RPMI8226 (cell line): Measurements from ENCODE around the gene ADRA2B.
"Not testable (repeated sequence)": the region's sequence is repeated elsewhere in the genome, so short reads cannot be mapped to it uniquely, and the experiment has no call there.

ENCODE experiments used
- DNase-seq: peaks from one replicate; pipeline ENCODE4 v3.0.0-alpha.2; 2015

ADRA2B gene

DNA sequence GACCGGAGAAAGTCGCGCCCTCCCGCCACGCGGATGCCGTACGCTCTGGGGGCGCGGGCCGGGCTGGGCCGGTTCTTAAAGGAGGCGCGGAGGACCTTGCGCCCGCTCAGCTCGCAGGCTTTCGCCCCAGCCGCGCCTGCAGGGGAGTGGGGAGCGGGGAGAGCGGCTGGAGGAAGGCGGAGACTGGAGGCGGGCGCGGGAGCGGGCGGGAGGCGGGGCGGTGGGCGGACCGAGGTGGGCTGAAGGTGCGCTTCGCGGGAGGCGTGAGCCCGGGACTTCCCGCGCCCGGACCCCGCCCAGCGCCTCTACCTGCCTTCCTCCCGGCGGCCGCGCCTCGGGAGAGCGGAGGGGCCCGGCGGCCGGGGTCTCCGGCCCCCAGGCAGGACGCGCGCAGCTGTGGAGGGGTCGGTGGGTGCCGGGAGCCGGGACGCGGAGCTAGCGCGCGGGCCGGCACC lies at the start of gene ADRA2B:
Gene ADRA2B, minus strand, starts transcription at position 148 of the 455 bp plus-strand sequence. CDS start 422 bp downstream, outside the sequence.
- DNase-seq: peak; percentile 90

DNA sequence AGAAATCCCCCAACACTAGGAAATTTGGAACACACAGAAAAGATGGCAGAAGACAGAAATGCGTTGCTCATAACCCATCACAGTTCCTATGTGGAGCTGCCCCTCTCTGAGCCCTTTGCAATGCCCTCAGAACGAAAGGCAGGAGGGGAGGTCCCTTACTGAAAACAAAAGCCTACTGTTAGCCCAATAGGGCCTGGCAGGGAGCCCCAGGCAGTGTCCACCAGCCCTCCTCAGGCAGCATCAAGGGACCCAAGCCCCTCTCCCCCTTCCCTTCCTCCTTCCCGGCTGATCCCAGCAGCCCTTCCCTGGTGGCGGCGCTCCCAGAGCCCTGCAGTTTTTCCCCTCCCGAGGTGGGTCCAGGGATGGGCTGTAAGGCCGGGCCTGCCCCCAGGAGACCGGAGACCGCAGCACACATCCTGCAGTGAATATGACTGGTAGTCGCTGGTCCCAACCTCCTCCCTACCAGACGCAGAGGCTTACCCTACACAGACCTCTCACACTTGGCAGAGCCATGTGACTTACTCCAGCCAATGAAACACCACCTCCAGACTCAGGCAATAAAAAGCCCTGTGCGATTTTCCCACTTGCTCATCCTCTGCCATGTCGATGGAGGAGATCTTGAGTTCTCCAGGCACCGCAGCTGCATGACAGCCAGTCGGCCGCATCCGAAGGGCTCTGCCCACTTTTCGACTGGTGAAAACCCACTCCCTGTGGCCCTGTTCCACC lies 48.3 kb upstream of the ADRA2B start:
- no peak for DNase-seq

DNA sequence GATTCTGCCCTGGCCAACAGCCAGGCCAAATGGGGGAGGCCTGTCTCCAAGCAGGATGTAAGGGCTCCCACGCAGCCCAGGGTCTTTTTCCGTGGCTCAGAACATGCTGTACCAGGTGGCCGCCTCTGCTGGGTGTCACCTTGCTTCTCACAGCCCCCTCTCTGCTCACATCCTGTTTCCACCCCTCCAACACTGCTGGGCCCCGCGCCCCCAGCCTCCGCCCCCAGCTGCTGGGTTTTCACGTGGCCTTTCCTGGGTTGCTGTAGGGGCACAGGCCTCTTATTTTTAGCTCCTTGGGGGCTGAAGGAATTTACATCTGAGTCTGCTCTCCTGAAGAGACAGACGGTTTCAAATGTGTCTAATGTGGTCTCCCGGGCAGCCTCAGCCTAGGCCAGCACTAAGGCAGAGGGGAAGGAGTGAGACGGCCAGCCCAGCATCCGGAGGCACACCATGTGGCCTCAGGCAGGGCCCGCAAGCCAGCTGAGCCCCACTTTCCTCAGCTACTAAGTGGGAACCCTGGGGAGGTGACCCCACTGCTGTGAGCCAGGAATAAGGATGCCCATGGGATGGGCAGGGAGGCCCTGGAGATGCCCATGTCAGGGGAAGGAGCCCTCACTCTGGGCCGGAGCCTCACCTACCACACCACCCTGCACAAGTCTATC lies 47.5 kb upstream of the ADRA2B start:
- no peak for DNase-seq

DNA sequence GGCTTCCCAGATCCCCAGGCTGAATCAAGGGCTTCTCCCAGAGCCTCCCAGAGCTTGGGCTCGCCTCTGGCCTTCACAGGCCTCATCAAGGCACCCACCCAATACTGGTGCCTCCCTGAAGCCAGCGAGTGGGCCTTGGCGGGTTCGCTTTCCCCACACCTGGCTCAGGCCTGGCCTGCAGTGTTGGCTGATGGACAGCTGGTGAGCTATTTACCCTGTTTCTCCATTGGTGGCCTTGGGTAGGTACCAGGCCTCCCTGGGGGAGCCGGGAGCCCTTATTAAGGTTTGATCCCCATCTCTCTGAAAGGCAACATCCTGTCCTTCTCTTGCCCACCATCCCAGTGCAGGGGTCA lies 47.0 kb upstream of the ADRA2B start:
- no peak for DNase-seq

DNA sequence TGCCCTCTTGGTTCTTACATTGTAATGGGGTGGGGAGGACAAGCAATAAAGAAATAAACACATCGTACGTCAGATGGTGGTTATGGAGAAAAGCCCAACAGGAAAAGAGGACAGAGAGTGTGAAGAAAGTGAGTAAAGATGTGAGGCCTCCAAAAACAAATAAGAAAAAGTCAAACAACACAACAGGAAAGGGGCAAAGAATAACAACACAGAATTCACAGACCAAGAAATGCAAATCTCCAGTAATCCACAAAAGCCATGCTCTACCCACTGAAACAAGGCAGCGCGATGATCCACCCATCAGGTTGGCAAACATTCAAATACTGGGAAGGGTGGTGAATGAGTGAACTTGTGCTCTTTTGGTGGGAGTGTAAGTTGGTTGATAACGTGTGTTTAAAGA lies 45.5 kb upstream of the ADRA2B start:
- no peak for DNase-seq

DNA sequence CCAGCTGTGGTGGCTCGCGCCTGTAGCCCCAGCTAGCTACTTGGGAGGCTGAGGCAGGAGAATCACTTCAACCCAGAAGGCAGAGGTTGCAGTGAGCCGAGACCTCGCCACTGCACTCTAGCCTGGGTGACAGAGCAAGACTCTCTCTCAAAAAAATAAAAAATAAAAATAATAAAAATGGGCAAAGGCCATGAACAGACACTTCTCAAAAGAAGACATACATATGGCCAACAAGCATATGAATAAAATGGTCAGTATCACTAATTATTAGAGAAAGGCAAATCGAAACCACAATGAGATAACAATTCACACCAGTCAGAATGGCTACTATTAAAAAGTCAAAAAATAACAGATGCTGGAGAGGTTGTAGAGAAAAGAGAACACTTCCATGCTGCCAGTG lies 44.0 kb upstream of the ADRA2B start:
- not testable (repeated sequence) for DNase-seq

DNA sequence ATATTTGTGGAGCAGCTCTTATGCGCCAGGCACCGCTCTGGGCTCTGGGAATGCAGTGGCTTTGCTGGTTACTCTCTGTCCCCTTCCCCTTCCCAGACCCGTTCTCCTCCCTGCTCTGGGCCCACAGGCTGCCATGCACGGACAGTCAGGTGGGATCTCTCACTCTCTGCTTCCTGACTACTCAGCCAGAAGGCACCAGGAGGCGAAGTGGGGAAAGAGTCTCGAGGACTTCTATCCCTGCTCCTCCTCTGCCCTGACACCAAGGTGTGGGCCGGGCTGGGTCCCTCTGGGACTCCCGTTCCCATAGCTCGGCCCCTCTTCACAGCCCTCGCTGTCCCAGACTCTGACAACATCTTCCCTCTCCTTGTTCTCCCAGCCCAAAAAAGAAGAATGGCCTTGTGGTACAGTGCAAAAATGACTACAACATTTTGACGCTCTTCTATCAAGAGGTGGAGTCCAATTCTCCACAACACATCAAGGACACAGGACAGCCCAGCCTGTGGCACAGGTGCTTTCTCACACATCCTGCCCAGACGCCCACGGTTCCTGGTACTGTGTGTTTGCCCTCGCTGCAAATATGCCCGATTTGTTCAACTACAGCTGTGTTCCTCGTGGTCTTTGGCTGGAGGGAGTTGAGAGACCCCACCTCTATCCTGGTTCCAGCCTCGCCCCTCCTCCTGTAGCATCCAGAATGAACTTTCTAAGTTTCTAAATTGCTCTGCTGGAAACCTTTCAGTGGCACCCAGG lies 42.9 kb upstream of the ADRA2B start:
- DNase-seq: no peak

DNA sequence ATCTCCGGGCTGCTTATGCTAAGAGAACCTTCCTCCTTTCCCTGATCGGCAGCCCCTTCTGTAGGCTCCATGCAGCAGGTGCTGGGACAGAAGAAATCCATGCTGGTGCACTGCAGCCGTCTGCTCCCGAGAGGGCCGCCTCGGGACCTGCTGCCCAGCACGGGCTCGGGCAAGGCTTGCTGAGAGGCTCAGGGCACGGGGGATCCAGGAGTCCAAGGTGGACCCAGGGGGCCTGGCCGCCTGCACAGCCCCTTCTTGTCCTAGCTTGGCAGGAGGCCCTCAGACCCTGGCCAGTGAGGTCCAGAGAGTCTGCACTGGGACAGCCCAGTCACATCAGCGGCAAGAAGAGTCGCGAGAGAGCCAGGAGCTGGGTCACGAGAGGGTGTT lies 42.2 kb upstream of the ADRA2B start:
- no peak for DNase-seq

DNA sequence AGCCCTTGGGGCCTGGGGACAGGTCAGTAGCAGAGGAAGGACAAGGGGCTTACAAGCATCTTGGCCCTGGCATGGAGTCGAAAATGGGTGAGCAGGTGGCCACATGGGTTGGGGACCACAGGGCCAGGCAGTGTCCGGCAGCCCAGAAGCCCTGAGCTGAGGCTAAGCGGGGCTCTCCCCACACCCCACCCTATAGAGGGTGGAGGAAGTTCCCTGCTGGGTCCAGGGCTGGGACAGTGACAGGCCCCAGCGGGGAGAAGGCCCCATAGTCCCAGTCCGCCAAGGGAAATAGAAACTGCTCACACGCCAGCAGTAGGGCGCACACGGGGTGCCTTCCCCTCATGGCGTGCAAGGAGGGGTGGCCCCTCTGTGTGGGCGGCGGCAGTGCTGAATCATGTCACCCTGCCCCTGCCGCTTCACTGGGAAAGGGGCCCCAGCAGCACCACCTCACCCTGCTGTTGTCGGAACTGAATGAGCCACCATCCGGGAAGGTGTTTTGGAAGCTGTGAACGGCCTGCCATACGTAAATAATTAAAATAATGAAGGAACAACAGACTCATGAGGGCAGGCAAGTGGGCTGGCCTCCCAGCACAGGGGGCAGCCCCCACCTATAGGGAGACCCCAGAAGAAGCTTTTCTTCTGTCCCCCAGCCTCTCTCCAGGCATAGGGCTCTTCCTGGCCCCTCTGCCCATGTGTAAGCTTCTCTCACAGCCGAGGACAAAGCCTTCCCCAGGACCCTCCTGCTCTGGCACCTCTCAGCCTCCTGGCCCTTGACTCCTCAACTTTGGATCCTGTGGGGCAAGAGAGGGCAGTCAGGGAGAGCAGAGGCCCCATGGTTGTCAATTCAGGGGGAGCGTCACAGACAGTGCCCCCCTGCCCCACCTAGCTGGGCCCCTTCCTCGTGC lies 41.5 kb upstream of the ADRA2B start:
- DNase-seq: no peak

DNA sequence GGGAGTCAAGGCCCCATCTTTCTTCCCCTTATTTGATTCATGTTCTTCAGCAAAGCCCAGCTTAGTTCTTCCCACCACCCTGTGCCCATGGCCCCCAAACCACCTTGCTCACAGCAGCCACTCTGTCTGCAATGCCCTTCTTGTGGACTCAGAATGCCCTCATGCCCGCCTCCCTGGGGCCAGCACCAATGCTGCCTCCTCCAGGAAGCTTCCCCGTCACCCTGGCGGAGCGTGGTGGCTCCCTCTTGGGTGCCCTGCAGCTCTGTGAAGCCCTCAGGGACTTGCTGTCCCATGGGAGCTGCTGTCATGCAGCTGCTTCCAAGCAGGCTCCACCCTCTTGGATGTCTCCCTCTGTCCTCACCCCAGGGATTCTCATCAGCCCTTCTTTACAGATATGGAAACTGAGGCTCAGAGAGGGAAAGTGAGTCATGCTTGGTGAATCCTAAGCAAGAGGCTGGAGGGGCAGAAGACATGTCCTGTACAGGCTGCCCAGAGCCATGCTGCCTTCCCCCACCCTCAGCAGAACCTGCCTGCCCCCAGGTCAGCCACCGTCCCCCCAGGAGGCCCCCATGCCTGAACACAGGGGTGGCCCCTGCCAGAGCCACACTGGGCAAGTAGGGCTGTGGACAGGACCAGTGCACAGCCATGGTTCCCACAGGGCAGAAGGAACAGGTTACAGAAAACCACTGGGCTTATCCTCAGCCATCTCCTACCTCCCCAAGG lies 40.7 kb upstream of the ADRA2B start:
- DNase-seq: no peak

DNA sequence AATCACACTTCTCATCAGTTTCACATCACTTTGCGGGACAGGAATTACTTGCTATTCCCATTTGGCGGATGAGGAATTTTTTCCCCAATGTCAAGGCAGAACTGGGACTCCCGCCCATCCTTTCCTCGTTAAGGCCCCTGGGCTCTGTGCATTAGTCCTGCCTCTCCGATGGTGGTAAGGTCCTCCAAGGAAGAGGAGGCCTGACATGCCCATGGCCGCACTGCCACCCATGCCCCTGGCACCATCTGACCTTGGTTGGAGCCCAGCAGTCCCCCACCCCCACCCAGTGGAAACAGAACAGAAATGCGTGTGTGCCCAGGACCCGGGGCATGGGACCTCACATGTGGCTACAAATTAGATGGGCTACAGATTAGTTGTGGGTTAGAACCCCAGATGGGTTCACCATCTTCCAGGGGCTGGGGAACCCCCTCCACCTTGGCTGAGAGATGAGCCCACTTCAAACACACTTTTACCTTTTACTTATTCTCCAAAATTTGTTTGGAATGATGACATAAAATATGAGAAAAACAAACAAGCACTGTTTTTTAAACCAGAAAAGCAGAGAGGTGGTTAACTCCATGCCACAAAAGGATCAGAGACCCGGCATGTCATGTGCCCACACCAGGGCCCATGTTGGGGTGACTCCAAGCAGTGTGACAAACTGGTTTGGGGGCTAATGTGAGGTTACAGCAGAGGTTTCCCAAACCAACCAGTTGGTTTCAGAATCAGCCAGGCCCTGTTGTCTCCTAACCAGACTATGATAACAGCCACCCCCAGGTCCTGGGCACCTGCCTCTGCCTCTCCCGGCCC lies 39.8 kb upstream of the ADRA2B start:
- no peak for DNase-seq

DNA sequence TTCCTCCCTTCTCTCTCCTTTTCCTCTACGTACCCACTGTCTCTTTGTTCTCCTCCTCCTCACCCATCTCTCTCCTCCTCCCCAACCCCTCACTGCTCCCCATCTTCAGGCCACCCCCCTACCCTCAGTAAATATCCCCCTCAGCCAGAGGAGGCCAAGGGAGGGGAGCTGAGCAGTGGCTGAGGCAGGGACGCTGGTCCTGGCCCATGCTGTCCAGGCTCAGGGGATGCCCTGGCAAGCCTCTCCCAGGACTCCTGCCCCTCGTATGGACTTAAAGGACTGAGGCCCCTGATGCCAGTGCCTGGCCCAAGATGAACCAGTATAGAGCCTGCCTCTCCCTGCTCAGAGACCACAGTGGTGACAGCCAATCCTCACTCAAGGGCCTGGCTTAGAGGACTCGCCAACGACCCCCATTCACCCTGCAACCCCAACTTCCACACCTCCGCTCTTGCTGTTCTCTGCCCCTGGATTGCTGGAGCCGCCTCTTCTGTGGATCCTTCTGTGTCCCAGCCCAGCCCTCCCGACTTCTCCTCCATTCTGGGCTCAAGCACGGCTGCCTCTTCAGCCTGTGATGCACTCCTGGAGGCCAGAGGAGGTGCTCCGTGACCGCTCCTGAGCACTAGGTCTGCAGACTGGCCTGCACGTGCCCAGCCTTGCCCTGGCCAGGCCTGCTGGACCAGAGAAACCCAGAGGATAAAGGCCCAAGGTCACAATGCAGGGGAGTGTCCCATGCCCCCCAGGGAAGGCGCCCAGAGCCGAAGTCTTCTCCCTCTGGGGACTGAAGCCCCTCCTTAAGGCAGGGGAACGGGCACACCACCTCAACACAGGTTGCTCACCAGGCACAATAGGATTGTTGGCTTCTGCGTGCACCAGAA lies 38.4 kb upstream of the ADRA2B start:
- no peak for DNase-seq

DNA sequence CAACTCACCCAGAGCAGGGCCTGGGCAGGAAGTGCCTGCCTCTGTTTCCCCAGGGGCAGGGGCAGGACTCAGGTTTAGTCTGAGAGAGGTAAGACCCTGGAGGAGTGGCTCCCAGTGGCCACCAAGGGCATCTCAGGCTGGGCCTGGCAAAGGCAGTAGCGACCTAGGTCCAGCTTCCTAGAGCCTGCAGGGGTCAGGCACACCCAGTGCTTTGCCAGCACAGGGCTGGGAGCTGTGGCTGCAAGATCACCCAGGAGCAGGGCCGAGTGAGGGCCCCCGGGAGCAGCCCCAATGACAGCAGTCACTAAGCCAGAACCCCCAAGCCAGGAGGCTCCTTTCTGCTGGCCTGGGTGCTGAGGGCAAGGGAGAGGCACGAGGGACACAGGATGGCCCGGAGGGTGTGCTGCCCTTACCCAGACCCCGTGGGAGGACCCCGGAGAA lies 37.6 kb upstream of the ADRA2B start:
- DNase-seq: peak; percentile 42

DNA sequence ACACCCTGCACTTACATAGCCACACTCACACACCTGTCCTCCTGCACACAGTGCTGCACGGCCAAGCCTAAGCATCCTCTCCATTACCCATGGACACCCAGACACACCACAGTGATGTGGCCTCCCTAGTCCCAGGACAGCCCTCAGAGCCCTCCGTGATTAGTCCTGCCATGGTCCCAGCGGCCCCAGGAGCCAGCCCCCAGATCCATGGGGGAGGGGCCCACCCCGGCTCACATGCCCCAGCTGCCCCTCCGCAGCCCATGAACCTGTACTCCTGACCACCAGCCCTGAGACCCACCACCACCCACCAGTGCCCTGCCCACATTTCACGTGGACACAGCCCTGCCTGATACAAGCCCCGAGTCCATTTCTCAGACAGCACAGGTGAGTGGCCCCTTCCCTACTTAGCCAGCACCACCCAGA lies 36.9 kb upstream of the ADRA2B start:
- no peak for DNase-seq

DNA sequence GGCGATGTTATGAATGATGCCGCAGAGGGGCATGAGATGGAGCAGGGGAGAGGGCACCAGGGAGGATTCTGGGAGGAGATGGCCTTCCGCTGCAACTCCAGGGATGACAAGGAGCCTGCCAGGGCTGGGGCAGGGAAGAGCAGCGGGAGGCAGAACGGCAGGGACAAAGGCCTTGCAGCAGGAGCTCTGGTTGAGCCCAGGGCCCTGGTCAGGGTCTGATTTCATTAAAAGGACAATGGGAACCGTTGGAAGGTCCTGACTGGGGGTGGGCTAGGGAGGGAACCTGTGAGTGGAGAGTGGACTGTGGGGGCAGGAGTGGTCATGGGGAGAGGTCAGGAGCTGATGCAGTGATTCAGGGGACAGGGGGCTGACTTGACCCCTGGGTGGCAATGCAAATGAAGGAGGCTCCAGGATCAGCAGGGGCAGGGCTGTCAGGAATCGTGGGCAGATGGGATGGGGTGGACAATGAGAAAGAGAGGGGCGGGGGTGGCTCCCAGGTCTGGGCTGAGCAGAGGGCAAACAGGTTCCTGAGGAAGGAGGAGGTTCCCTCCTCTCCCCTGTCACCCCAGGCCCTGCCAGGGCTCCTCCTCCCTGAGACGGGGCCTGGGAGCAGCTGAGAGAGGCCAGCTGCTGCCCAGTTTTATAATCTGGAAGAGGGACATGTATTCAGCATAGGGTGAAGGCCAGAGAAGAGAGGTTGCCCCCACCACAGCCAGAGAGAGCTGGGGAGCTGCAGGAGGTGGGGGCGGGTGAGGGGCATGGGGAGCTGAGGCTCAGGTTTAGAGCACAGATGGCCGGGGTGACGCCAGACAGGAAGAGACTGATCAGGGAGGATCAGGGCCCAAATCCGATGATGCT lies 36.2 kb upstream of the ADRA2B start:
- DNase-seq: no peak

DNA sequence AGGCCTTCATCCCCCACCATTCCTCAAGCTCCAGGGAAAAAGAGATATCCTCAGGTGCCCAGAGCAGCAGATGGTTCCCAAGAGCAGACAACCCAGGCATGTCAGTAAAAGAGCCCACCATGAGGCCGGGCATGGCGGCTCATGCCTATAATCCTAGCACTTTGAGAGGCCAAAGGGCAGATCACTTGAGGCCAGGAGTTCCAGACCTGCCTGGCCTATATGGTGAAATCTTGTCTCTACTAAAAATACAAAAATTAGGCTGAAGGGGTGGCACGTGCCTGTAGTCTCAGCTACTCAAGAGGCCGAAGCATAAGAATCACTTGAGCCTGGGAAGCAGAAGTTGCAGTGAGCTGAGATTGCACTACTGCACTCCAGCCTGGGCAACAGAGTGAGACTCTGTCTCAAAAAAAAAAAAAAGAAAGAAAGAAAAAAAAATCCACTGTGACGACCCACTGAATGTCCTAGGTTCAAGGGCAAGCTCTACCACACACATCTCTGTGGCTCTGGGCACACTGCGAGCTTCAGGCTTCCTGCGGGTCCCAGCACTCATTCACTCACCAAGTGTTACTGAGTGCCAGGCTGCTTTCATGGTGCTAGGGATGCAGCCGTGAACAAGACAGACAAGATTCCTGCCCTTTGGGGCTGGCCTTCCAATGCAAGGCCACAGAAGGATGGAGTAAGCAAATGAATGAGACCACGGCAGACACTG lies 35.4 kb upstream of the ADRA2B start:
- DNase-seq: no peak

DNA sequence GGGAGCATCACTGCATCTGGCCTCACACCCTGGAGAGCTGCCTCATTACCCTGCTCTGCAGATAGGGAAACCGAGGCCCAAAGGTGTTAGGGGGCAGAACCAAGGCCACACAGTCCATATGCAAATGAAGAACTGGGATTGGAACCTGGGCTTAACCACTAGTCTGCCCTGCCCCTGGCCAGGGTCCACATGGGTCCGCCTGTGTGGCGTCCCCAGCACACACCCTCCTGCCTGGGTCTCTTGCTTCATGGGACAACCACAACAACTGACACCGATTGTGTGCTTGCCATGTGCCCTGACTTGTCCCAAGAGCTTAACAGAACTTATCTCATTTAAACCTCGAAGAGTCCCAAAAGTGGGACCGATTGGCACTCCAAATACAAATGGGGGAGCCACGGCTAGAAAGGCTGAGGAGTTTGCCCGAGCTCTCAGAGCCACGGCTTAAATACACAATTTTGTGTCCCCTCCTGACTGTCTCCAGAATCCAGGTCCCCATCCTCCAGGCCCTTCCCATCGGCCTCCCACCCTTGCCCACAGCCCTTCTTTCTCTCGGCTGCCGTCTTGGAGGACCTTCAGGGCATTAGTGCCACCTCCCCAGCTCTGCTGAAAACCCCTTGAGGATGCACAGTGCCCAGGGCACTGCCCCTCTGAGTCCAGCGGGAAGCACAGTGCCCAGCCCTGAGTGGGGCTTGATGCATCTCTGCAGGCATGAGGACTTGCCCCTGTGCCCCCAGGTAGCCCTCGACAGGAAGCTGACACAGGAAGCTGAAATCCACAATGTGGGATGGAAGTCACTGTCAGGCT lies 34.6 kb upstream of the ADRA2B start:
- DNase-seq: no peak
